ENCODE results near the gene LDLRAP1.

DNA sequence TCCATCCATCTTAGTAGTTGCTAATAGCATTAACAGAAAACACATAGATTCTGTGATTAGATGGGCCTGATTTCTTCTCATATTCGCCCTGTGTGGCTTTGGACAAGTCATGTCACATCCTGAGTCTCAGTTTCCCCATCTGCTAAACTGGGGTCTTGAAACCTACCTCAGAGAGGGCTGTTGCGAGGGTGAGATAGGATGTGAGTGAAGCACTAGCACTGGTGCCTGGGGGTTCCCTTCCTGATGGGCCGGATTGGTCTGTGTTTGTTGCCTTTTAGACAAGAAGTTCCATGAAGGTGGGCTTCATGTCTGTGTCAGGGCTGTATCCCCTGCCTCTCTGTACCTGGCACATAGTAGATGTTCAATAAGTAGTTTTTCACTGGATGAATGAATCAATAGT is 69.7 kb downstream of the LDLRAP1 start:
- TF ChIP-seq, protein P1, sequence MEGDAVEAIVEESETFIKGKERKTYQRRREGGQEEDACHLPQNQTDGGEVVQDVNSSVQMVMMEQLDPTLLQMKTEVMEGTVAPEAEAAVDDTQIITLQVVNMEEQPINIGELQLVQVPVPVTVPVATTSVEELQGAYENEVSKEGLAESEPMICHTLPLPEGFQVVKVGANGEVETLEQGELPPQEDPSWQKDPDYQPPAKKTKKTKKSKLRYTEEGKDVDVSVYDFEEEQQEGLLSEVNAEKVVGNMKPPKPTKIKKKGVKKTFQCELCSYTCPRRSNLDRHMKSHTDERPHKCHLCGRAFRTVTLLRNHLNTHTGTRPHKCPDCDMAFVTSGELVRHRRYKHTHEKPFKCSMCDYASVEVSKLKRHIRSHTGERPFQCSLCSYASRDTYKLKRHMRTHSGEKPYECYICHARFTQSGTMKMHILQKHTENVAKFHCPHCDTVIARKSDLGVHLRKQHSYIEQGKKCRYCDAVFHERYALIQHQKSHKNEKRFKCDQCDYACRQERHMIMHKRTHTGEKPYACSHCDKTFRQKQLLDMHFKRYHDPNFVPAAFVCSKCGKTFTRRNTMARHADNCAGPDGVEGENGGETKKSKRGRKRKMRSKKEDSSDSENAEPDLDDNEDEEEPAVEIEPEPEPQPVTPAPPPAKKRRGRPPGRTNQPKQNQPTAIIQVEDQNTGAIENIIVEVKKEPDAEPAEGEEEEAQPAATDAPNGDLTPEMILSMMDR (IDR thresholded peaks at IDR 0.05; ENCODE audit: insufficient read depth, low read length, poor library complexity, severe bottlenecking): no peak
- TF ChIP-seq EZH2phosphoT487 (conservative IDR thresholded peaks at IDR 0.05; ENCODE audit: low read length): no peak
